Fibroblast of pulmonary artery (primary cell): ENCODE measurements around the gene SLC39A3.

ENCODE experiments used
- DNase-seq: peaks from one replicate; pipeline ENCODE4 v3.0.0-alpha.2; 2010; ENCODE audit warnings: low read depth
- H3K4me3 ChIP-seq: replicated peaks from 2 replicates; pipeline ENCODE4 v1.5.1; 2011; ENCODE audit warnings: low read depth, mild to moderate bottlenecking, control low read depth, low read length, moderate library complexity
- CTCF ChIP-seq: IDR thresholded peaks from 2 replicates; pipeline ENCODE4 v1.5.1; 2011; ENCODE audit warnings: mild to moderate bottlenecking, control low read depth, low read length, inconsistent platforms; ENCODE audit errors: missing control alignments

Gene SLC39A3

GRCh38 chr19:2774083-2774679 lies 34.4 kb upstream of the SLC39A3 start:
- TF ChIP-seq CTCF = no peak
- H3K4me3 ChIP-seq = no peak overlapping the region
- DNase-seq = no peak

DNA sequence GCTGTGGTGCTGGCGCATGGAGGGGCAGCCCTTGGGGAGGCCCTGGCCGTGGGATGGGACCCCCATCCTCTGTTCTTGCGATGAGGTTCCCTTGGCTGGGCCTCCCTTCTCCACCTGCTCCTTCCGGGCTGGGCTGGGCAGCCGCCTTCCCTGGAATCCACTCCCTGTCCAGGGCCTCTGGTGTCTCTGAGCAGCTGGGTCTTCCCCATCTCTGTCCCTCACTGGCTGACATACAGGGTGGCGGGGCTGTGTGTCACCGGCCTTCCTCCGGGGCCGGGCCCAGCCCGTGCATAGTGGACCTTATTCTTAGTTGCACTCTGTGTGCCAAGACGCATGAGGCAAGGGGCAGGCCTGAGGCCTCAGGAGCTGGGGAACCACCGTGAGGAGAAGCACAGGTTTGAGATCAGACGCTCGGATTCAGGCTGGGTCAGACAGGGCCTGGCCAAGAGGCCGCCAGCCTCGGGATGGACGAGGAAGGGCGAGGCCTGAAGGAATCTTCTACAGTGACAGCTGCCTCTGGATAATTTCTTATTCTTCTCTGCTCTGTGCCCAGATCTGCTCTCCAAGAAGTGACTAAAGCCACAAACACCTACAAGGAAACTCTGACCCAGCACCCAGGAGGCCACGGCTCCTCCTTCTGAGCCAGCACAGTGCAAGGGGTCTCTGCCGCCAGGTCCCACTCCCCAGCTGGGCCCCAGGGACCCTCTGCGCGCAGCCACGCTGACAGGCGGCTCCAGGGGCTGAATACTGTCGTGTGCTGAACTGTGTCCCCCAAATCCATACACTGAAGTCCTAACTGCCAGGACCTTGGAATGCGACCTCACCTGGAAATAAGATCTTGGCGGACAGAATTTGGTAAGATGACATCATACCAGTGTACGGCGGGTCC lies 32.2 kb upstream of the SLC39A3 start:
- H3K4me3 ChIP-seq = no peak overlapping the region
- no peak for DNase-seq
- TF ChIP-seq CTCF = no peak

GRCh38 chr19:2770055-2771013 lies 30.5 kb upstream of the SLC39A3 start:
- no peak for TF ChIP-seq CTCF
- peak; percentile 74 for DNase-seq
- no peak overlapping the region for H3K4me3 ChIP-seq

- DNase-seq = no peak
- no peak for TF ChIP-seq CTCF
- H3K4me3 ChIP-seq = no peak overlapping the region
Measured at GRCh38 chr19:2769218-2769617, 29.4 kb upstream of the SLC39A3 start.

DNA sequence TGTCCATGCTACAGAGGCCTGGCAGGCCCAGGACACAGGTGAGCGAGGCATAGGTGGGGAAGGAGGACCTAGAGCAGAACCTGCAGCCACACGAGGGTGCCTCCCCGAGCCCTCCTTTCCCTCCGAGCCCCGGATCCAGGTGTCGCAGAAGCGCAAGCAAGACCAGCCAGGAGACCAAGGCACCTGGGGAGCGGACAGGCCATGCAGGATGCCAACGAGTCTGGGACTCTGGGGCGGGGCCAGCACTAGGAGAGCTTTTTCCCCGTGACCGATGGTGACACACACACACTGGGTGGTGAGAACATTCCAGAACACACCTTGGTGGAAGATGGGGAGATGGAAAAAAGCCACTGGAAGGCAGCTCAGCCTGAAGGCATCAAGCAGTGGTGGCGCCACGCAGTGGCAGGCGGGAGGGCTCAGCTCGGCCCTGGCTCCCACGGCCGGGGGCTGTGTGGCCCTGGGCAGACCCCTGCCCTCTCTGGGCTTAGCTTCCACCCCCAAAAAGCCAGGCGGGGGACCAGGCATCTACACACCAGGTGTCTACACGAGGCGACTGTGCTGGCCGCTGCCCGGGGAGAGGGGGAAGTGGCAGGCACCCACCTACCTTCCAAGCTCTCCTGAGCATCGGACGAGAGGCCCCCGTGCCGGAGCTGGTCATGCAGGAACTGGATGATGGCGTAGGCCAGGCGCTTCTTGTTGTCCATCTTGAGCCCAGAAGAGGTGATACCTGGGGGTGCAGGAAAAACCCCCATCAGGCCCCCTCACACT lies 28.7 kb upstream of the SLC39A3 start:
- TF ChIP-seq CTCF = no peak
- no peak for DNase-seq

GRCh38 chr19:2767688-2768087 lies 27.9 kb upstream of the SLC39A3 start:
- no peak overlapping the region for H3K4me3 ChIP-seq
- no peak for TF ChIP-seq CTCF
- DNase-seq = no peak

More for the DNA sequence above, 28.7 kb upstream of the SLC39A3 start:
- no peak overlapping the region for H3K4me3 ChIP-seq
